HepG2 (cell line): ENCODE measurements around the gene EXOC1. TPM values are rescaled to one million over a fixed set of nuclear protein-coding genes. Genes with fewer than 3 reads are reported as not detected.

Experiments
- BORCS8-MEF2B ChIP-seq: sonication (generic); formaldehyde crosslinking; IDR thresholded peaks from 2 replicates; pipeline ENCODE4 v1.8.0; 2022; ENCODE audit warnings: mild to moderate bottlenecking, missing genetic modification reagents
- EEA1 ChIP-seq: sonication (generic); formaldehyde crosslinking; IDR thresholded peaks from 2 replicates; pipeline ENCODE4 v1.5.1; 2020; ENCODE audit warnings: mild to moderate bottlenecking, missing genetic modification reagents, borderline replicate concordance
- FLYWCH1 ChIP-seq: sonication (generic); formaldehyde crosslinking; IDR thresholded peaks from 2 replicates; pipeline ENCODE4 v1.8.1; 2023; ENCODE audit warnings: mild to moderate bottlenecking, missing genetic modification reagents
- HCFC1 ChIP-seq: fragments of 150-350 bp; IDR thresholded peaks from 2 replicates; pipeline ENCODE4 v1.6.1; 2014; ENCODE audit warnings: low read depth, low read length
- HNF4A ChIP-seq: sonication (generic); formaldehyde crosslinking; IDR thresholded peaks from 2 replicates; pipeline ENCODE4 v1.4.0; 2020; ENCODE audit warnings: missing genetic modification reagents
- JUNB ChIP-seq: sonication (generic); formaldehyde crosslinking; IDR thresholded peaks from 2 replicates; pipeline ENCODE4 v1.8.0; 2022; ENCODE audit warnings: missing genetic modification reagents, mild to moderate bottlenecking, borderline replicate concordance
- NR2F2 ChIP-seq: IDR thresholded peaks from 2 replicates; pipeline ENCODE4 v1.6.1; 2012; ENCODE audit warnings: low read depth, inconsistent platforms, borderline replicate concordance
- PITX1 ChIP-seq: sonication (generic); formaldehyde crosslinking; IDR thresholded peaks from 2 replicates; pipeline ENCODE4 v1.5.1; 2020; ENCODE audit warnings: mild to moderate bottlenecking, missing genetic modification reagents
- RBM39 ChIP-seq: fragments of 200-400 bp; formaldehyde crosslinking; IDR thresholded peaks from one replicate; pipeline ENCODE4 v1.6.1; 2018; ENCODE audit warnings: antibody characterized with exemption, mild to moderate bottlenecking, low read depth, low read length; ENCODE audit not compliant: poor library complexity, severe bottlenecking
- ZNF274 ChIP-seq: sonication (generic); formaldehyde crosslinking; IDR thresholded peaks from 2 replicates; pipeline ENCODE4 v1.5.1; 2020; ENCODE audit warnings: mild to moderate bottlenecking, missing genetic modification reagents
- ZNF383 ChIP-seq: sonication (generic); formaldehyde crosslinking; IDR thresholded peaks from 2 replicates; pipeline ENCODE4 v1.4.0; 2020; ENCODE audit warnings: missing genetic modification reagents, mild to moderate bottlenecking, borderline replicate concordance
- polyA plus RNA-seq, 8 experiments: library from polyadenylated mRNA; depleted of rRNA in 3 of 8; stranded (reverse) in 7 of 8; unstranded in 1 of 8; fragments of >200 nt; fragmentation: Illumina TruSeq in 4 of 8; extraction: Trizol in 4 of 8; gene quantifications; 2 replicates each; pipeline versions ENCODE4 v1.2.1 to v1.2.3, GENCODE V29; 2011 to 2016; ENCODE audit warnings: low read depth in 4 of 8, missing spikeins in 1 of 8, mixed read lengths in 1 of 8; ENCODE audit not compliant: insufficient read depth in 1 of 8
- total RNA-seq, 5 experiments: library from RNA; depleted of rRNA; stranded (reverse); fragments of >200 nt; fragmentation: Illumina TruSeq; extraction: Trizol; gene quantifications; 2 replicates each; pipeline ENCODE4 v1.2.3, GENCODE V29; 2016; ENCODE audit warnings: low read depth in 1 of 5
- TF ChIP-seq, protein P1 (sequence below), 2 experiments: fragments of 450-650 bp in 1 of 2; sonication (generic) in 1 of 2; formaldehyde crosslinking in 1 of 2; IDR thresholded peaks; 2 replicates each; pipeline versions ENCODE4 v1.6.1 to v1.8.0; 2016 to 2022; ENCODE audit warnings: antibody characterized with exemption in 1 of 2, mild to moderate bottlenecking in 1 of 2, missing genetic modification reagents in 1 of 2
- TF ChIP-seq, protein P2 (sequence below): sonication (generic); formaldehyde crosslinking; IDR thresholded peaks from 2 replicates; pipeline ENCODE4 v1.4.0; 2020; ENCODE audit warnings: mild to moderate bottlenecking, missing genetic modification reagents
- TF ChIP-seq, protein P3 (sequence below): sonication (generic); formaldehyde crosslinking; IDR thresholded peaks from 2 replicates; pipeline ENCODE4 v1.4.0; 2020; ENCODE audit warnings: missing genetic modification reagents, low read depth, mild to moderate bottlenecking, borderline replicate concordance
- TF ChIP-seq, protein P4 (sequence below): sonication (generic); formaldehyde crosslinking; IDR thresholded peaks from 2 replicates; pipeline ENCODE4 v1.4.0; 2020; ENCODE audit warnings: missing genetic modification reagents

EXOC1 gene
- total and polyA plus RNA-seq, 2 of the 13 experiments (the other 11 are each of a cell fraction or from before 2014, with no cell fraction given) = 9.1 to 18.4 TPM

DNA sequence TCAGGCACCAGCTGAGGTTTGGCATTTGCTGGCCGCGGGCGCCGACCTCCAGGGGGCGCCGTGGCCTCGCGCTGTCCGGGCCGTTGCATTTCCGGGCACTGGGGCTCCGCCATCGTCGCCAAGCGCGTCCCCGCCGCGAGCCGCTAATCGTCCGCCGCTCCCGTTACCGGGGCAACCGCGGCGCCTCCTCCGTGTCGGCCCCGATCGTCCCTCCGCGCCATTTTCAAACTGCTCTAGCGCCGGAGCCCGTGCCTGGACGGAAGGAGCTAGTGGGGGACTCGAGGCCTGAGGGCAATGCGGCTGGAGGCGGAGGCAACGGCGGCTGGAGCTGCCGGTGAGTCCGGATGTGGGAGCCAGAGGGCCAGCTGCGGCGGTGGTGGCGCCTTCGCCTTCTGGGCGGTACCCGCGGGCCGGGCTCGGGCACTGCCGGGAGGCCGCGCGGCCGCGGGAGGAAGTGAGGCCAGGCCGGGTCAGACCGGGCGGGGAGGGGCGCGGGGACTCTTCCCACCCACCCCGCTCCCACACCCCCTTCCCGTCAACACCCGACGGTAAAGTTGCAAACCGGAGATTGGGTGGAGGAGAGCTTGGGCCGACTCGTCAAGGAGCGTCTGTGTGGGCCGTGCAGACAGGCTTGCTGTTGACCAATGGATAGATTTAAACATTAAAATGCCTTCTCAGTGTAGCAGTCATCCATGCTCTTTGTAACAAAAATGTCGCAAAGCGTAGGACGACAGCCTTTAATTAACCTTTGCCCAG lies 95.5 kb downstream of the EXOC1 start, which contains the start of gene CEP135 (continued):
- TF ChIP-seq NR2F2 = peak; percentile 17; the same call in 1 of the 2 replicates
- TF ChIP-seq, protein P1, sequence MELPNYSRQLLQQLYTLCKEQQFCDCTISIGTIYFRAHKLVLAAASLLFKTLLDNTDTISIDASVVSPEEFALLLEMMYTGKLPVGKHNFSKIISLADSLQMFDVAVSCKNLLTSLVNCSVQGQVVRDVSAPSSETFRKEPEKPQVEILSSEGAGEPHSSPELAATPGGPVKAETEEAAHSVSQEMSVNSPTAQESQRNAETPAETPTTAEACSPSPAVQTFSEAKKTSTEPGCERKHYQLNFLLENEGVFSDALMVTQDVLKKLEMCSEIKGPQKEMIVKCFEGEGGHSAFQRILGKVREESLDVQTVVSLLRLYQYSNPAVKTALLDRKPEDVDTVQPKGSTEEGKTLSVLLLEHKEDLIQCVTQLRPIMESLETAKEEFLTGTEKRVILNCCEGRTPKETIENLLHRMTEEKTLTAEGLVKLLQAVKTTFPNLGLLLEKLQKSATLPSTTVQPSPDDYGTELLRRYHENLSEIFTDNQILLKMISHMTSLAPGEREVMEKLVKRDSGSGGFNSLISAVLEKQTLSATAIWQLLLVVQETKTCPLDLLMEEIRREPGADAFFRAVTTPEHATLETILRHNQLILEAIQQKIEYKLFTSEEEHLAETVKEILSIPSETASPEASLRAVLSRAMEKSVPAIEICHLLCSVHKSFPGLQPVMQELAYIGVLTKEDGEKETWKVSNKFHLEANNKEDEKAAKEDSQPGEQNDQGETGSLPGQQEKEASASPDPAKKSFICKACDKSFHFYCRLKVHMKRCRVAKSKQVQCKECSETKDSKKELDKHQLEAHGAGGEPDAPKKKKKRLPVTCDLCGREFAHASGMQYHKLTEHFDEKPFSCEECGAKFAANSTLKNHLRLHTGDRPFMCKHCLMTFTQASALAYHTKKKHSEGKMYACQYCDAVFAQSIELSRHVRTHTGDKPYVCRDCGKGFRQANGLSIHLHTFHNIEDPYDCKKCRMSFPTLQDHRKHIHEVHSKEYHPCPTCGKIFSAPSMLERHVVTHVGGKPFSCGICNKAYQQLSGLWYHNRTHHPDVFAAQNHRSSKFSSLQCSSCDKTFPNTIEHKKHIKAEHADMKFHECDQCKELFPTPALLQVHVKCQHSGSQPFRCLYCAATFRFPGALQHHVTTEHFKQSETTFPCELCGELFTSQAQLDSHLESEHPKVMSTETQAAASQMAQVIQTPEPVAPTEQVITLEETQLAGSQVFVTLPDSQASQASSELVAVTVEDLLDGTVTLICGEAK (IDR thresholded peaks at IDR 0.05) = no peak
- TF ChIP-seq, protein P1 (CRISPR knock-in tag; IDR thresholded peaks at IDR 0.05) = peak; percentile 51; the same call in 1 of the 2 replicates
- TF ChIP-seq HNF4A = peak; percentile 34; the same call in 1 of the 2 replicates
- TF ChIP-seq HCFC1 = peak; percentile 46
- TF ChIP-seq FLYWCH1 = peak; percentile 77
- TF ChIP-seq BORCS8-MEF2B (CRISPR knock-in tag) = peak; percentile 98
- TF ChIP-seq, protein P2, sequence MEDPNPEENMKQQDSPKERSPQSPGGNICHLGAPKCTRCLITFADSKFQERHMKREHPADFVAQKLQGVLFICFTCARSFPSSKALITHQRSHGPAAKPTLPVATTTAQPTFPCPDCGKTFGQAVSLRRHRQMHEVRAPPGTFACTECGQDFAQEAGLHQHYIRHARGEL (CRISPR knock-in tag) = 0 out of 2 replicates have a peak, but pooled peaks have one; percentile 81
- no peak for TF ChIP-seq JUNB (CRISPR knock-in tag)
- TF ChIP-seq, protein P3, sequence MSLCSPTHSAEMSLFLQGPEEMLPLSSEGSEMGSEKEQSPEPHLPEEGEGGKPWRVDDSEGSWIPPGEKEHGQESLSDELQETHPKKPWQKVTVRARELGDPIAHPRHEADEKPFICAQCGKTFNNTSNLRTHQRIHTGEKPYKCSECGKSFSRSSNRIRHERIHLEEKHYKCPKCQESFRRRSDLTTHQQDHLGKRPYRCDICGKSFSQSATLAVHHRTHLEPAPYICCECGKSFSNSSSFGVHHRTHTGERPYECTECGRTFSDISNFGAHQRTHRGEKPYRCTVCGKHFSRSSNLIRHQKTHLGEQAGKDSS (CRISPR knock-in tag) = peak; percentile 83; the same call in 1 of the 2 replicates
- peak; percentile 74 for TF ChIP-seq PITX1 (CRISPR knock-in tag)
- TF ChIP-seq EEA1 (CRISPR knock-in tag) = peak; percentile 85; the same call in 1 of the 2 replicates
- TF ChIP-seq RBM39 = peak; percentile 90
- TF ChIP-seq ZNF274 (CRISPR knock-in tag) = peak; percentile 88
- no peak for TF ChIP-seq ZNF383 (CRISPR knock-in tag)
- TF ChIP-seq, protein P4, sequence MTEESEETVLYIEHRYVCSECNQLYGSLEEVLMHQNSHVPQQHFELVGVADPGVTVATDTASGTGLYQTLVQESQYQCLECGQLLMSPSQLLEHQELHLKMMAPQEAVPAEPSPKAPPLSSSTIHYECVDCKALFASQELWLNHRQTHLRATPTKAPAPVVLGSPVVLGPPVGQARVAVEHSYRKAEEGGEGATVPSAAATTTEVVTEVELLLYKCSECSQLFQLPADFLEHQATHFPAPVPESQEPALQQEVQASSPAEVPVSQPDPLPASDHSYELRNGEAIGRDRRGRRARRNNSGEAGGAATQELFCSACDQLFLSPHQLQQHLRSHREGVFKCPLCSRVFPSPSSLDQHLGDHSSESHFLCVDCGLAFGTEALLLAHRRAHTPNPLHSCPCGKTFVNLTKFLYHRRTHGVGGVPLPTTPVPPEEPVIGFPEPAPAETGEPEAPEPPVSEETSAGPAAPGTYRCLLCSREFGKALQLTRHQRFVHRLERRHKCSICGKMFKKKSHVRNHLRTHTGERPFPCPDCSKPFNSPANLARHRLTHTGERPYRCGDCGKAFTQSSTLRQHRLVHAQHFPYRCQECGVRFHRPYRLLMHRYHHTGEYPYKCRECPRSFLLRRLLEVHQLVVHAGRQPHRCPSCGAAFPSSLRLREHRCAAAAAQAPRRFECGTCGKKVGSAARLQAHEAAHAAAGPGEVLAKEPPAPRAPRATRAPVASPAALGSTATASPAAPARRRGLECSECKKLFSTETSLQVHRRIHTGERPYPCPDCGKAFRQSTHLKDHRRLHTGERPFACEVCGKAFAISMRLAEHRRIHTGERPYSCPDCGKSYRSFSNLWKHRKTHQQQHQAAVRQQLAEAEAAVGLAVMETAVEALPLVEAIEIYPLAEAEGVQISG (CRISPR knock-in tag) = peak; percentile 95
